Neural cell (in vitro differentiated cells): ENCODE measurements around the gene GOLGA6A.

ENCODE experiments used
- EP300 ChIP-seq: fragments of 450-650 bp; conservative IDR thresholded peaks from 2 replicates; pipeline ENCODE4 v1.6.1; 2014; ENCODE audit warnings: antibody characterized with exemption, mild to moderate bottlenecking, moderate library complexity; ENCODE audit not compliant: poor library complexity, severe bottlenecking
- EZH2 ChIP-seq: fragments of 200-600, 300-800 bp; shearing (Covaris generic), sonication (generic); IDR thresholded peaks from 2 replicates; pipeline ENCODE4 v1.6.1; 2014; ENCODE audit warnings: antibody characterized with exemption, low read length, borderline replicate concordance, mild to moderate bottlenecking; ENCODE audit not compliant: insufficient read depth, poor library complexity, severe bottlenecking
- MXI1 ChIP-seq: fragments of 450-650 bp; conservative IDR thresholded peaks from 2 replicates; pipeline ENCODE4 v1.6.1; 2014; ENCODE audit warnings: antibody characterized with exemption, mild to moderate bottlenecking; ENCODE audit not compliant: poor library complexity, severe bottlenecking
- POLR2AphosphoS5 ChIP-seq: IDR thresholded peaks from 2 replicates; pipeline ENCODE4 v1.6.1; 2012
- REST ChIP-seq: IDR thresholded peaks from 2 replicates; pipeline ENCODE4 v1.6.1; 2012; ENCODE audit warnings: borderline replicate concordance
- SMC3 ChIP-seq: fragments of 450-650 bp; conservative IDR thresholded peaks from 2 replicates; pipeline ENCODE4 v1.6.1; 2014; ENCODE audit warnings: antibody characterized with exemption, mild to moderate bottlenecking, moderate library complexity; ENCODE audit not compliant: poor library complexity
- TAF1 ChIP-seq: IDR thresholded peaks from 2 replicates; pipeline ENCODE4 v1.6.1; 2012; ENCODE audit warnings: low read depth
- TF ChIP-seq, protein P1 (sequence below): fragments of 450-650 bp; IDR thresholded peaks from 2 replicates; pipeline ENCODE4 v1.5.1; 2014; ENCODE audit warnings: antibody characterized with exemption, mild to moderate bottlenecking, moderate library complexity; ENCODE audit not compliant: poor library complexity, severe bottlenecking

GRCh38 chr15:74050127-74050526 lies 32.2 kb downstream of the GOLGA6A start:
- TF ChIP-seq, protein P1, sequence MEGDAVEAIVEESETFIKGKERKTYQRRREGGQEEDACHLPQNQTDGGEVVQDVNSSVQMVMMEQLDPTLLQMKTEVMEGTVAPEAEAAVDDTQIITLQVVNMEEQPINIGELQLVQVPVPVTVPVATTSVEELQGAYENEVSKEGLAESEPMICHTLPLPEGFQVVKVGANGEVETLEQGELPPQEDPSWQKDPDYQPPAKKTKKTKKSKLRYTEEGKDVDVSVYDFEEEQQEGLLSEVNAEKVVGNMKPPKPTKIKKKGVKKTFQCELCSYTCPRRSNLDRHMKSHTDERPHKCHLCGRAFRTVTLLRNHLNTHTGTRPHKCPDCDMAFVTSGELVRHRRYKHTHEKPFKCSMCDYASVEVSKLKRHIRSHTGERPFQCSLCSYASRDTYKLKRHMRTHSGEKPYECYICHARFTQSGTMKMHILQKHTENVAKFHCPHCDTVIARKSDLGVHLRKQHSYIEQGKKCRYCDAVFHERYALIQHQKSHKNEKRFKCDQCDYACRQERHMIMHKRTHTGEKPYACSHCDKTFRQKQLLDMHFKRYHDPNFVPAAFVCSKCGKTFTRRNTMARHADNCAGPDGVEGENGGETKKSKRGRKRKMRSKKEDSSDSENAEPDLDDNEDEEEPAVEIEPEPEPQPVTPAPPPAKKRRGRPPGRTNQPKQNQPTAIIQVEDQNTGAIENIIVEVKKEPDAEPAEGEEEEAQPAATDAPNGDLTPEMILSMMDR, result no peak
- no peak for TF ChIP-seq EP300
- no peak for TF ChIP-seq POLR2AphosphoS5
- TF ChIP-seq TAF1, result no peak
- TF ChIP-seq EZH2, result no peak
- no peak for TF ChIP-seq MXI1
- TF ChIP-seq SMC3, result no peak
- TF ChIP-seq REST, result no peak
